ENCODE results near the gene FAHD1. TPM values are rescaled to one million over a fixed set of nuclear protein-coding genes. Genes with fewer than 3 reads are reported as not detected.

FAHD1 gene
- polyA plus RNA-seq, 2 donors, result 26.6 to 40.5 TPM

DNA sequence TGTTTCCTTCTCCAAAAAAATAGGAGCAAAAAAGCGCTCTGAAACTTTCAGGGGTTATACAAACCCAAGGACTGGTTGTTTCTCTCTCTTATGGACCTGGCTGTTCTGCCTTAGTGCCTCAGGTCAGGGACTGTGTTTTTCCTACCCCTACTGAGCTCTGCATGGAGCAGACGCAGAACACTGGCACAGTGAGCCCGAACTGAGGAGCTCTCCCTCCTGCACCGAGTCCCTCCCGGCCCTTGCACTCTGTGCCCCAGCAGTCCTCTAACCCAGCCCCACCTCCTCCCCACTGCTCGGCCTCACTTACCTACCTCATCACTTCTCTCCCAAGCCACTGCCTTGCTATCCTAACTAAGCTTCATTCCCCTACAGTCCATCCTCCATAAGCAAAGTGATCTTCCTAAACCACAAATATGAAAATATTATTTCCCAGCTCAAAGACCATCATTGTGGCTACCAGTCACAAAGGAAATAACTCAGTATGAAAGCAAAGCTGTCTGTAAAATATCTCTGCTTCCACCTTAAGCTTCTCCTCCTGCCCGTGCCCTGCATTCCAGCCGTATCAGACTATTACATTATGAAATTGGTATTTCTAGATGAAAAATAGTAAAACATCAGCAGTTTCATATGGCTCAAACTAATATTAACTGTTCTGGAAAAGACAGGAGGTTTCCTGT lies 31.3 kb downstream of the FAHD1 start:
- H3K9me3 ChIP-seq (ENCODE audit: control insufficient read depth in 2 of 2, insufficient read depth in 1 of 2, low read depth in 1 of 2, low read length in 1 of 2), result no peaks in the 10 kb centered on the region
- no peak overlapping the region for H3K27ac ChIP-seq (ENCODE audit: low read depth in 2 of 2, low read length in 1 of 2)
- no peak overlapping the region for H3K4me3 ChIP-seq (ENCODE audit: low read depth in 1 of 2, low read length in 2 of 2)
- peaks cover 0 to 5% of the 10 kb centered on the region in 2 donors for H3K27me3 ChIP-seq (ENCODE audit: control insufficient read depth in 1 of 2, insufficient read depth in 2 of 2, low read length in 2 of 2)
- no peaks in the 10 kb centered on the region for H3K36me3 ChIP-seq (ENCODE audit: control insufficient read depth in 2 of 2, insufficient read depth in 2 of 2, low read length in 1 of 2)
- 28 to 47% methylated on average over 8 of the region's 8 CpGs for WGBS, 2 donors
- peaks cover 0 to 2% of the 10 kb centered on the region in 2 donors for H3K4me1 ChIP-seq (ENCODE audit: control insufficient read depth in 2 of 2, insufficient read depth in 2 of 2, low read length in 1 of 2)

DNA sequence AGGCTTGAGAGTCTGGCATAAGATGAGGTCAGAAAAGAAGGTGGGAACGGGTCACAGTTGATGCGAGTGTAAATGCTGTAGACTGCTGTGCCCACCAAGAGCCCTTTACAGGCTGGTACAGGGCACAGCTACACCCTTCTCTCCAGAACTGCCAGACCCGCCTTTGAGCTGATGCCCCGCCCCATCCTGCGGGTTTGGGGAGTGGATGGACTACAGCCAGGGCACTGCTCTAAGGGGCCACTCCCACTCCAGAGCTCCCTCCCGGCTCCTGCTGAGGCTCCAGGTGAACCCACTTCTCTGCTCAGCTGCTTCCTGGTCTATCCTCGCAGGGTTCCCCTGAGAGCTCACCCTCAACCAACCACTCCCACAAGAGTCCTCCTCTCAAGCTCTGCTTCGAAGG lies 32.6 kb downstream of the FAHD1 start:
- Histone ChIP-seq H3K27ac (ENCODE audit: low read depth in 2 of 2, low read length in 1 of 2) (no peak overlapping the region), H3K36me3 (ENCODE audit: control insufficient read depth in 2 of 2, insufficient read depth in 2 of 2, low read length in 1 of 2) (no peaks in the 10 kb centered on the region), H3K4me3 (ENCODE audit: low read depth in 1 of 2, low read length in 2 of 2) (no peak overlapping the region), H3K27me3 (ENCODE audit: control insufficient read depth in 1 of 2, insufficient read depth in 2 of 2, low read length in 2 of 2) (peaks cover 0 to 7% of the 10 kb centered on the region in 2 donors), H3K4me1 (ENCODE audit: control insufficient read depth in 2 of 2, insufficient read depth in 2 of 2, low read length in 1 of 2) (peaks cover 0 to 2% of the 10 kb centered on the region in 2 donors), H3K9me3 (ENCODE audit: control insufficient read depth in 2 of 2, insufficient read depth in 1 of 2, low read depth in 1 of 2, low read length in 1 of 2) (no peaks in the 10 kb centered on the region)
- WGBS, 2 donors, result 22 to 26% methylated on average over 8 of the region's 8 CpGs

DNA sequence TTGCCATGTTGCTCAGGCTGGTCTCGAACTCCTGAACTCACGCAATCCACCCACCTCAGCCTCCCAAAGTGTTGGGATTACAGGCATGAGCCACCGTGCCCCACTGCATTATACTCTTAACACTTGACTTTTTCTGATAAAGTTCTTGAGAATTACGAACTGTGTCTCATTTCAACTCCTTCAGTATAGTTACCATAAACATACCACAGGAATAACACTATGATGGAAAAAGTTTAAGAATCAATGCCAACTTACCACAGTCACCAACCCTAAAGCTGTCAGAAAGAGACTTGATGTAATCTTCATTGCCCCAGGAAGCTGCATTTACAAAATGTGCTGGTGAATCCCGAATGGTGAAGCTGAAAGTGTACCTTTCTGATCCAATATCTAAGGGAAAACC lies 34.7 kb downstream of the FAHD1 start:
- 71 to 79% methylated on average over 5 of the region's 5 CpGs for WGBS, 2 donors

DNA sequence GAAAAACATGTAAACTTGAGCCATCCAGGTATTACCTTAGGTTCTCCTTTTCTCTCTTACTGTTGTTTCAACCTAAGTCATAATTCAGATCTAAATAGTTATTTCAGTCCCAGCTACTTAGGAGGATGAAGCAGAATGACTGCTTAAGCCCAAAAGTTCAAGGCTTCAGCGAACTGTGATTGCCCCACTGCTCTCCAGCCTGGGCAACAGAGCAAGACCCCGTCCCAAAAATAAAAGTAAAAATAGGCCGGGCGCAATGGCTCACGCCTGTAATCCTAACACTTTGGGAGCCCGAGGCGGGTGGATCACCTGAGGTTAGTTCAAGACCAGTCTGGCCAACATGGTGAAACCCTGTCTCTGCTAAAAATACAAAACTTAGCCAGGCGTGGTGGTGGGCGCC lies 35.4 kb downstream of the FAHD1 start:
- WGBS, 2 donors, result 83 to 86% methylated on average over 7 to 9 of the region's 9 CpGs
- no peak overlapping the region for H3K27ac ChIP-seq (ENCODE audit: low read depth in 2 of 2, low read length in 1 of 2)
- peaks cover 0 to 6% of the 10 kb centered on the region in 2 donors for H3K27me3 ChIP-seq (ENCODE audit: control insufficient read depth in 1 of 2, insufficient read depth in 2 of 2, low read length in 2 of 2)

More for the DNA sequence above, 34.7 kb downstream of the FAHD1 start:
- Histone ChIP-seq H3K27ac (ENCODE audit: low read depth in 2 of 2, low read length in 1 of 2) (no peak overlapping the region), H3K9me3 (ENCODE audit: control insufficient read depth in 2 of 2, insufficient read depth in 1 of 2, low read depth in 1 of 2, low read length in 1 of 2) (no peaks in the 10 kb centered on the region), H3K4me3 (ENCODE audit: low read depth in 1 of 2, low read length in 2 of 2) (no peak overlapping the region), H3K36me3 (ENCODE audit: control insufficient read depth in 2 of 2, insufficient read depth in 2 of 2, low read length in 1 of 2) (no peaks in the 10 kb centered on the region), H3K27me3 (ENCODE audit: control insufficient read depth in 1 of 2, insufficient read depth in 2 of 2, low read length in 2 of 2) (peaks cover 0 to 6% of the 10 kb centered on the region in 2 donors), H3K4me1 (ENCODE audit: control insufficient read depth in 2 of 2, insufficient read depth in 2 of 2, low read length in 1 of 2) (peaks cover 0 to 2% of the 10 kb centered on the region in 2 donors)

DNA sequence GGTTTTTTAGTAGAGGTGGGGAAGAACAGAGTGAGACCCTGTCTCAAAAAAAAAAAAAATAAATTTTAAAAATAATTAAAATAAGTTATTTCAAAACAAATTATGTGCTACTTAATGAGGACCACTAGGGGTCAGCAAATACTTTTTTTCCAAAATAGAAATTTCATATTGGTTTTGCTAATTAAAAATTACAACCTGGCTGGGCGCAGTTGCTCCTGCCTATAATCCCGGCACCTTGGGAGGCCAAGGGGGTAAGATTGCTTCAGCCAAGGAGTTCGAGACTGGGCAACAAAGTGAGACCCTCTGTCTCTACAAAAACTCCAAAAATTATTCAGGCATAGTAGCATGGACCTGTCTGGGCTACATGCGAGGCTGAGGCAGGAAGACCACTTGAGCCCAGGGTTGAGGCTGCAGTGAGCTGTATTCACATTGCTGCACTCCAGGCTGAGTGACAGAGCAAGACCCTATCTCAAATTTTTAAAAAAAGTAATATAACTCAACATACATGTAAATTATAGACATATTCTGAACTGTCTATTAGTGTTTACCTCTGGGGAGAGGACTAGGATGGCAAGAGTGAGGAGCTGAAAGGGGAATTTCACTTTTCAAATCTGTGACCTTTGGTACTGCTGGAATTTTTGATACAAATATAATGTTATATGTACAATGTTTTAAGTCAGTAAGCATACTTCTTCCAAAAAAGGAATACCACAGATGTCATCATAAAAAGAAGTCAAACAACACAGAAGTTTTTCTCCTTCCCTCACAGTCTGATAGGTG lies 36.9 kb downstream of the FAHD1 start:
- 13 to 23% methylated on average over 4 of the region's 4 CpGs for WGBS, 2 donors
- Histone ChIP-seq H3K27ac (ENCODE audit: low read depth in 2 of 2, low read length in 1 of 2) (no peak overlapping the region), H3K4me1 (ENCODE audit: control insufficient read depth in 2 of 2, insufficient read depth in 2 of 2, low read length in 1 of 2) (peaks cover 0 to 2% of the 10 kb centered on the region in 2 donors), H3K4me3 (ENCODE audit: low read depth in 1 of 2, low read length in 2 of 2) (no peak overlapping the region), H3K27me3 (ENCODE audit: control insufficient read depth in 1 of 2, insufficient read depth in 2 of 2, low read length in 2 of 2) (peaks cover 0 to 2% of the 10 kb centered on the region in 2 donors), H3K9me3 (ENCODE audit: control insufficient read depth in 2 of 2, insufficient read depth in 1 of 2, low read depth in 1 of 2, low read length in 1 of 2) (no peaks in the 10 kb centered on the region), H3K36me3 (ENCODE audit: control insufficient read depth in 2 of 2, insufficient read depth in 2 of 2, low read length in 1 of 2) (no peaks in the 10 kb centered on the region)

More for the DNA sequence above, 35.4 kb downstream of the FAHD1 start:
- Histone ChIP-seq H3K4me3 (ENCODE audit: low read depth in 1 of 2, low read length in 2 of 2) (no peak overlapping the region), H3K4me1 (ENCODE audit: control insufficient read depth in 2 of 2, insufficient read depth in 2 of 2, low read length in 1 of 2) (peaks cover 0 to 2% of the 10 kb centered on the region in 2 donors), H3K36me3 (ENCODE audit: control insufficient read depth in 2 of 2, insufficient read depth in 2 of 2, low read length in 1 of 2) (no peaks in the 10 kb centered on the region), H3K9me3 (ENCODE audit: control insufficient read depth in 2 of 2, insufficient read depth in 1 of 2, low read depth in 1 of 2, low read length in 1 of 2) (no peaks in the 10 kb centered on the region)

DNA sequence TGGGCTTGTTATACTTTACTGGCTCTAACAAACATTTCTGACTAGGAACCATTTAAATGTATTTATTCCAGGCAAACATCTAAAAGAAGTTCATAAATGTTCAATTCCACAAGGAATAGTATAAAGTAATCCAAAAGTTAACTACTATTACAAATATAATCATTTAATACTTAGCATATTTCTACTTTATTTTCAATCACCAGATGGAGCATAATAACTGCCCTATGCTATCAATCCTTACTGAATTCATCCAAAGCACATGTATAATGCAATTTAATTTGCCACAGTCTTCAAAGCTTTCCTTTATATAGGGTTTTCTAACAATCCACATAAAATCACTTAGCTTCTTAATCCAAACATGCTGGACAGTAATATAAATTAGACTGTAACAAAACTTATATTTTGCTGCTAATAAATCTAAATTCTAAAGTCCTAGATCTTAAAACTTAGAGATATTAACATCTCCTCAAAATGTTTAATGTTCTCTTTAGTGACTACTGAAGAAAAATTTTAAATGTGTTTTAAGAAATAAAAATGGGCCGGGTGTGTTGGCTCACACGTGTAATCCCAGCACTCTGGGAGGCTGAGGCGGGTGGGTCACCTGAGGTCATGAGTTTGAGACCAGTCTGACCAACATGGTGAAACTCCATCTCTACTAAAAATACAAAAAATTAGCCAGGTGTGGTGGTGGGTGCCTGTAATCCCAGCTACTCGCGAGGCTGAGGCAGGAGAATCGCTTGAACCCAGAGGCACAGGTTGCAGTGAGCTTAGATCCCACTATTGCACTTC lies 39.1 kb downstream of the FAHD1 start:
- Histone ChIP-seq H3K4me1 (ENCODE audit: control insufficient read depth in 2 of 2, insufficient read depth in 2 of 2, low read length in 1 of 2) (no peaks in the 10 kb centered on the region), H3K27ac (ENCODE audit: low read depth in 2 of 2, low read length in 1 of 2) (no peak overlapping the region), H3K27me3 (ENCODE audit: control insufficient read depth in 1 of 2, insufficient read depth in 2 of 2, low read length in 2 of 2) (peaks cover 0 to 2% of the 10 kb centered on the region in 2 donors), H3K36me3 (ENCODE audit: control insufficient read depth in 2 of 2, insufficient read depth in 2 of 2, low read length in 1 of 2) (no peaks in the 10 kb centered on the region), H3K9me3 (ENCODE audit: control insufficient read depth in 2 of 2, insufficient read depth in 1 of 2, low read depth in 1 of 2, low read length in 1 of 2) (no peaks in the 10 kb centered on the region), H3K4me3 (ENCODE audit: low read depth in 1 of 2, low read length in 2 of 2) (no peak overlapping the region)
- WGBS, 2 donors, result 65 to 71% methylated on average over 6 of the region's 6 CpGs

DNA sequence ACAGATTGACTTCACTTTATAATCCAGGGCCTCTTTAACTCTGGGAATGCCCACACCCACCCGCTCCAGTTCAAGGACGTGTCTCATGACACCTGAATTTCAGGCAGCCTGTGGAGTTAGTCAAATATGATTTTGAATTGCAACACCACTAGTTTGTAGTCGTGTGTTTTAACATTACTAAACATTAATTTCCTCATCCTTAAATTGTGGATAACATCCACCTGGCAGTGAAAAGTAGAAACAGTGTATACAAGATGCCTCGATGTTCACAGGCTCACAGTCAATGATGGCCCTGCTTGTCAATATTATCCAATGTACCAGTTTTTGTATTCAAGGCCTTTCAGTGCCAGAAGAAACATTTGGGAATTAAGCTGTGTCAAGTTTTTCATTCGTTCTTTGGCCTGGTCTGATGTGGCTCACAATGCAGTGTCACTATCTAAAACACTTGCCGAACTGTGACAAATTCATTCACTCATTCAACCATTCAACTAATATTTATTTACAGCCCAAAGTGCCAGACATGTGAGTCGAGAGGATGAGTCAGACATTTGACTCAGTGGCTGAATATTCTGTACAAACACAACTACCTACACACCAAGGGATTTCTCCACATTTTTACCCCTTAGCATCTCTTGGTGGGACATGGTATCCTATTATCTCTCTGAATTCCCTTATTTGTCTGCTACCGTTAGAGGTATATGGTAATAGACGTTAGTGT lies 43.5 kb downstream of the FAHD1 start:
- no peak overlapping the region for H3K4me3 ChIP-seq (ENCODE audit: low read depth in 1 of 2, low read length in 2 of 2)
- H3K27ac ChIP-seq (ENCODE audit: low read depth in 2 of 2, low read length in 1 of 2), result peak overlapping the region in 1 of 2 donors; percentile 17
- WGBS, 2 donors, result 37 to 42% methylated on average over 9 of the region's 9 CpGs
- peaks cover 4% of the 10 kb centered on the region in 2 donors for H3K4me1 ChIP-seq (ENCODE audit: control insufficient read depth in 2 of 2, insufficient read depth in 2 of 2, low read length in 1 of 2)
- no peaks in the 10 kb centered on the region for H3K36me3 ChIP-seq (ENCODE audit: control insufficient read depth in 2 of 2, insufficient read depth in 2 of 2, low read length in 1 of 2)
- peaks cover 0 to 2% of the 10 kb centered on the region in 2 donors for H3K9me3 ChIP-seq (ENCODE audit: control insufficient read depth in 2 of 2, insufficient read depth in 1 of 2, low read depth in 1 of 2, low read length in 1 of 2)
- H3K27me3 ChIP-seq (ENCODE audit: control insufficient read depth in 1 of 2, insufficient read depth in 2 of 2, low read length in 2 of 2), result peaks cover 0 to 7% of the 10 kb centered on the region in 2 donors

DNA sequence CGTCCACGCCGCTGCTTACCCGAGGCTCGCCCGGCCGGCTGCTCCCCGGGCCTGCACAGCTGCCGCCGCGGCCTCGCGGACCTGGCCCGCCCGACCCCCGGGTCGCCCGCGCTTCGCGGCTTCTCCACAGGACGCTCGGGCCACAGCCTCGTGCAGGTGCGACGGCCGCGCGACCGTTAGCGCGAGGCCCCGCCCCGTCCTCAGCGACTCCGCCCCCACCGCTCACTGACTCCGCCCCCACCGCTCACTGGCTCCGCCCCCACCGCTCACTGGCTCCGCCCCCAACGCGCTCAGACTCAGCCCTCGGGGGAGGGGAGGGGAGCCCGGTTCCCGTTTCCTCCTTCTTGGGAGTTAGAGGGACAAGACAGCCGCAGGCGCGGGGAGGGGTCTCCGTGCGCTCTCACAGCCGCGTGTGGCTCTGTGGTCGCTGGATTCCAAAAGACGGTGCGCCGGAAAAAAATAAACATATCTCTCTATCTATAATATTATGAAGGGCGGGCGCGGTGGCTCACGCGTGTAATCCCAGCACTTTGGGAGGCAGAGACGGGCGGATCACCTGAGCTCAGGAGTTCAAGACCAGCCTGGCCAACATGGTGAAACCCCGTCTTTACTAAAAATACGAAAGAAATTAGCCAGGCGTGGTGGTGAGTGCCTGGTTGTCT lies 45.1 kb downstream of the FAHD1 start, which contains the start of gene MEIOB:
MEIOB (minus strand) TSS at position 191 of the 662 bp plus-strand sequence. CDS start 3,989 bp downstream, outside the sequence.
- H3K4me1 ChIP-seq (ENCODE audit: control insufficient read depth in 2 of 2, insufficient read depth in 2 of 2, low read length in 1 of 2), result peaks cover 4% of the 10 kb centered on the region in 2 donors
- 8 to 22% methylated on average over 51 to 68 of the region's 68 CpGs for WGBS, 2 donors
- peaks cover 0 to 7% of the 10 kb centered on the region in 2 donors for H3K27me3 ChIP-seq (ENCODE audit: control insufficient read depth in 1 of 2, insufficient read depth in 2 of 2, low read length in 2 of 2)
- H3K36me3 ChIP-seq (ENCODE audit: control insufficient read depth in 2 of 2, insufficient read depth in 2 of 2, low read length in 1 of 2), result no peaks in the 10 kb centered on the region
- peaks cover 0 to 2% of the 10 kb centered on the region in 2 donors for H3K9me3 ChIP-seq (ENCODE audit: control insufficient read depth in 2 of 2, insufficient read depth in 1 of 2, low read depth in 1 of 2, low read length in 1 of 2)
- peak within 1 kb of the TSS in 1 of 2 donors; percentile 31 for H3K4me3 ChIP-seq (ENCODE audit: low read depth in 1 of 2, low read length in 2 of 2)
- H3K27ac ChIP-seq (ENCODE audit: low read depth in 2 of 2, low read length in 1 of 2), result no peak within 1 kb of the TSS
